Measurements from ENCODE around the gene FAM107B.

DNA sequence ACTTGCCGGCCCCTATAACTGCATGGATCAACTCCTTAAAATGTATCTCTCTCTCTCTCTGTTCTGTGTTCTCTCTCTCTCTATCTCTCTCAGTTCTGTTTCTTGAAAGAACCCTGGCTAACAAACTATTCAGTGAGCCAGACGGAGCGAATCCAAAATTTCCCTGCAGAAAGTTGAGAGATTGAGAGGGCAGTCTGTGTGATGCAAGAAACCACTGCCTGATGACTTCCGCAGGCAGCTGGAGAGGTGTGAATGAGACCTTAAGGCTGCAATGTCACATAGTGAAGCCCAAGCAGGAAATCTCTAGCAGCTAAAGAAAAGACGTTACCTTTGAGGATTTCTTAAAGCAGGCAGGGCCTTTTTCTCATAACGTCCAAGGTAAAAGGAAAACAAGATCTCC lies 17.3 kb downstream of the FAM107B start:
- TF ChIP-seq, protein P1, sequence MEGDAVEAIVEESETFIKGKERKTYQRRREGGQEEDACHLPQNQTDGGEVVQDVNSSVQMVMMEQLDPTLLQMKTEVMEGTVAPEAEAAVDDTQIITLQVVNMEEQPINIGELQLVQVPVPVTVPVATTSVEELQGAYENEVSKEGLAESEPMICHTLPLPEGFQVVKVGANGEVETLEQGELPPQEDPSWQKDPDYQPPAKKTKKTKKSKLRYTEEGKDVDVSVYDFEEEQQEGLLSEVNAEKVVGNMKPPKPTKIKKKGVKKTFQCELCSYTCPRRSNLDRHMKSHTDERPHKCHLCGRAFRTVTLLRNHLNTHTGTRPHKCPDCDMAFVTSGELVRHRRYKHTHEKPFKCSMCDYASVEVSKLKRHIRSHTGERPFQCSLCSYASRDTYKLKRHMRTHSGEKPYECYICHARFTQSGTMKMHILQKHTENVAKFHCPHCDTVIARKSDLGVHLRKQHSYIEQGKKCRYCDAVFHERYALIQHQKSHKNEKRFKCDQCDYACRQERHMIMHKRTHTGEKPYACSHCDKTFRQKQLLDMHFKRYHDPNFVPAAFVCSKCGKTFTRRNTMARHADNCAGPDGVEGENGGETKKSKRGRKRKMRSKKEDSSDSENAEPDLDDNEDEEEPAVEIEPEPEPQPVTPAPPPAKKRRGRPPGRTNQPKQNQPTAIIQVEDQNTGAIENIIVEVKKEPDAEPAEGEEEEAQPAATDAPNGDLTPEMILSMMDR (IDR thresholded peaks at IDR 0.05; ENCODE audit: poor library complexity) = no peak
- TF ChIP-seq EZH2 (IDR thresholded peaks at IDR 0.05; ENCODE audit: borderline replicate concordance) = no peak

Data from hepatocyte (in vitro differentiated cells).